GM21367 (cell line): ENCODE data around the gene KRTAP10-7.
"Not testable (repeated sequence)": the region's sequence is repeated elsewhere in the genome, so short reads cannot be mapped to it uniquely, and the experiment has no call there.

Experiments
- ATAC-seq: cut with Tn5 transposase; IDR thresholded peaks from one replicate; pipeline ENCODE4 v1.9.1; 2021; ENCODE audit not compliant: unreplicated experiment

KRTAP10-7 gene

DNA sequence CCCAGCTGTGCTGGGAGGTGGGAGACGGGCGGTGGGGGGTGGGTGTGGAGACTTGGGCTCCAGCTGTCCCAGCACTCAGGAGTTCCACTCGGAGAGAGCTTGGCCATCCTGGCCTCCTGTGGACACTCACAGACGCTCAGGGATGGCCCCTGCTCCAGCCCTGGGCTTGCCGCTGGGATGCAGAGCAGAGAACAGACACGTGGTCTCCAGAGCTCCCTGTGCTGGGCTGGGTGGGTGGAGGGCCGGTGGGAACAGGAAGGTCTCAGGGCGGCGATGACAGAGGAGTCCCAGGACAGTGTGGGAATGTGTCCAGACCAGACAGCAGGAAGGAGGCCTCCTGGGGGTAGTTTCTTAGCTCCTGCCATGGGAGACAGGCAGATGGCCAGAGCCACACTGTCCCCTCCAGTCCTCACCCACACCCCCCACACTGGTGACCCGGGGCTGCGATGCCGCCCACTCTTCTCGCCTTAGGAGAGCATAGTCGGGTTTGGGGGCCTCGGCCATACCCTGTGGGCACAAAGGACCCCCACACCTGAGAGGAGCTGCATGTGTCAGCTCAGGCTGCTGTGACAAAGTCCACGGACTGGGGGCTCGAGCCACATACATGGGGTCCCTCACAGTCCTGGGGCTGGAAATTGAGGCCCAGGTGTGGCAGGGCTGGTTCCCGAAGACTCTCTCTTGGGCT is 28.5 kb downstream of the KRTAP10-7 start:
- ATAC-seq, result no peak

DNA sequence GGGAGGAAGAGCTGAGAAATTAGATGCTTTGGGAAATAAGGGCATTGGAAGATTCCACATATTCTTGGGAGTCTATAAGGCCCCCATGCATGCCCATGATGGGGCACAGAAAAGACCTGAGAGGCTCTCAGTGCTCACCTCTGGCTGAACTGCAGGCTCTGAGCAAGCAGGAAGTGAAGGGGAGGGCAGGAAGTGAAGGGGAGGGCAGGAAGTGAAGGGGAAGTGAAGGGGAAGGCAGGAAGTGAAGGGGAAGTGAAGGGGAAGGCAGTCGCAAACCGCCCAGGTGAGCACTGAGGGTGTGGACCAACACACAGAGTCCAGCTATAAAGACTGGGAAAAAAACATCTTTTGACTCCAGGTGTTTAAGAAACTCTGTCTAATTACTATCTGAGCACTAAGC is 30.0 kb downstream of the KRTAP10-7 start:
- no peak for ATAC-seq

DNA sequence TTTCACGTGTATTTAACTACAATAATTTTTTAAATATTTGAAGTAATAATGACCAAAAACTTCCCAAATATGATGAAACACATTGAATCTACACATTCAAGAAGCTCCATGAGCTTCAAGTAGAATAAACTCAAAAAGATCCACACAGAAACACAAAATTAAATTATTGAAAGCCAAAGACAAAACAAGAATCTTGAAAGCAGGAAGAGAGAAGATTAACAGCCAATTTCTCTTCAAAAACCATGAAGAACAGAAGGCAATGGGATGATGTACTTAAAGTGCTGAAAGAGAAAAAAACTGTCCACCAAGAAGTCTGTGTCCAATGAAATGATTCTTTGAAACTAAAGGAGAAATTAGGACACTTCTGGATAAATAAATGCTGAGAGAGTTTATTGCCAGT is 31.7 kb downstream of the KRTAP10-7 start:
- no peak for ATAC-seq

DNA sequence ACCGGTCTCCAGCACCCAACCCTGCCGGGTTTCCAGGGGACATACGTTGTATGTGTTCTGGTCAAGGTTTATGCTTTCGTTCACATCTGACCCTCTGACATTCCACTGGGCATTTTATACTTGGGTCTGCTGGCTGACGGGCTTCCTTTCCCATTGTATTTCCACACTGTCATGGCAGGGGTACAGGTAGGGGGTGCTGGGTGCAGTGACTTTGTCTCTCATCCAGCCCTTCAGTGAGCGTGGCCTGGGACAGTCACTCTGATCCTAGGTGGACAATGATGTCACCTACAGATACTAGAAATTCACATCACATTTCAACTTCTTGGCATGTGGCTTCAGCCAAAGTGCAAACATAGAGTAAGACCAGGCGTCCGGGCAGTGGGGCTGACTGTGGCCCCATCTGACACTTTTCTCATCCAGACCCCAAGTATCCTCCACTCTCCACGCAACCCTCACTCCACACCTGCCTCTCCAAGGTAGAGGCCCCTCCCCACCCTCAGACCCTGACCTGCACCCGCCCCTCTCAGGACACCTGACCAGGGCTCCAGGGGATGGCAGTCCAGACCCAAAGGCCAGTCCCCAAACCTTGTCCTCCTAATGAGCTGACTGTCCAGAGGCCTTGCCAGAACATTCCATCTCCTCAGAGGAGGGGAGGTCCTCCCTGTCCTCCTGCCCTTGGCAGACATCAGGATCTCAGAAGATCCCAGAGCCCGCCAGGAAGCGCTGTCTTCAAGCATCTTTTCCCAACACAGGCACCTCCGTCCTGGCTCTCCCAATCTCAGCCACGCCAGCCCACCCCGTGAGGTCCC is 36.0 kb downstream of the KRTAP10-7 start:
- no peak for ATAC-seq

DNA sequence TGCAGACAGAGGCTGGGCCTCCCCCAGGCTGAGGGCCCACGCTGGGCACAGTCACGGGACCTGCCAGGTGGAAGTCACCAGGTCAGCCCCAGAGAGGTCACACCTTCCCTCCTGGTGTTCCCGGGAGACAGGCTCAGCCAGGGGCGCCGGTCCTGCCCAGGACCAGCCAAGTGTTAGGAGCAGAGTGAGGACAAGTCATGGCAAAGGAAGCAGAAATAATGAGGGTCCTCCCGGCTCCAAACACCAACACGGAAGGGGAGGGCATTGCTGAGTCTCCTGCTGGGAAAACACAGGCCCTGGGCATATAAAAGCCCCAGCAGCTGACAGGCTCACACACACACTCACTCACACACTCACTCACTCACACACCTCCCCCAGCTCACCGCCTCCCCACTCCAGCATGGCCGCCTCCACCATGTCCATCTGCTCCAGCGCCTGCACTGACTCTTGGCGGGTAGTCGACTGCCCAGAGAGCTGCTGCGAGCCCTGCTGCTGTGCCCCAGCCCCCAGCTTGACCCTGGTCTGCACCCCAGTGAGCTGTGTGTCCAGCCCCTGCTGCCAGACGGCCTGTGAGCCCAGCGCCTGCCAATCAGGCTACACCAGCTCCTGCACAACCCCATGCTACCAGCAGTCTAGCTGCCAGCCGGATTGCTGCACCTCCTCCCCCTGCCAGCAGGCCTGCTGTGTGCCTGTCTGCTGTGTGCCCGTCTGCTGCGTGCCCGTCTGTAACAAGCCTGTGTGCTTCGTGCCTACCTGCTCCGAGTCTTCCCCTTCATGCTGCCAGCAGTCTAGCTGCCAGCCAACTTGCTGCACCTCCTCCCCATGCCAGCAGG is 36.8 kb downstream of the KRTAP10-7 start, which contains the start of gene KRTAP10-10:
KRTAP10-10 (plus strand) TSS at position 339 of the 833 bp plus-strand sequence; CDS start at position 401, 62 bp downstream.
- ATAC-seq, result no peak

DNA sequence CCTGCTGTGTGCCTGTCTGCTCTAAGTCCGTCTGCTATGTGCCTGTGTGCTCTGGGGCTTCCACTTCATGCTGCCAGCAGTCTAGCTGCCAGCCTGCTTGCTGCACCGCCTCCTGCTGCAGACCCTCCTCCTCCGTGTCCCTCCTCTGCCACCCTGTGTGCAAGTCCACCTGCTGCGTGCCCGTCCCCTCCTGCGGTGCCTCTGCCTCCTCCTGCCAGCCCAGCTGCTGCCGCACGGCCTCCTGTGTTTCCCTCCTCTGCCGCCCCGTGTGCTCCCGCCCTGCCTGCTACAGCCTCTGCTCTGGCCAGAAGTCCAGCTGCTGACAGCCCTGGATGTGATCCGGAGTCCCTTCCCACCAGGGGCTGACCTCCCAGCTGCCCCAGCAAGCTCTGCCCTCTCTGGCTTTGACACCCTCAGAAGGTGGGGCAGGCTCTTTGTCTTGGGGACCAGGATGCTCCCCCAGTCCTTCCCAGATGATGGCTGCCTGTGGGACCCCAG is 37.5 kb downstream of the KRTAP10-7 start:
- not testable (repeated sequence) for ATAC-seq

DNA sequence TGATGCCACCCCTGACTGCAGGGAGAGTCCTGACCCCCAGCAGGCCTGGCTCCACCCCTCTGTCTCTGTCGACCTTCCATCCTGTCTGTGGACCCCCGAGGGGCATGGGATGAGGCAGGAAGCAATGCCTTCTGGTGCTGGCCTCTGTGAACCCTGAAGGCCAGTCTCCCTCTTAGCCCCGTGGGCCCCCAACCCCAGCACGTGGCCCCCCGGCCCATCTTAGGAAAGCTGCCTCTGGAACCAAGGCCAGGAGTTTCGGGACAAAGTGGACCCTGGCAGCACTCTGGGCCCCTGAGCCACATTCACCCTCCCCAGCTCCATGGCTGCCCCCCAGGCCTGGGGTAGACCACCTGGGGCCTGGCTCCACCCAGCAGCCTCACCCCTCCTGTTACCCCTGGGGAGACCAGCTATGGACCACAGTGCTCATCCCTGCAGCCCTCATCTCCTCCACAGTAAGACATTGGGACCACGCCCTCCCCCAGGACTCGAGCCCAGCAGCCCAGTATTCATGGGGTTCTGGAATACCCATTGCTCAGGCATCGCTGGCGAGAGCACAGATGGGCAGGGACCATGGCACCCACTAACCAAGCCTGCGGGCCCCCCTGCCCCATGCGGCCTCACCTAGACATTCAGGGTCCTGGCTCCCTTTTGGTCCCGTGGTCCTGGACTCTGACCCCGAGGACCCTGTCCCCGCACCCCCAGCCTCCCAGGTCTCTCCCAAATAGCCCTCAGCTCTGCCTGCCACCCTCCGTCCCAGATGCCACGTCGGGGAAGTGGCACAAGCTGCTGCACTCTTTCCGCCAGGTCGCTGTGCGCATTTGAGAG is 38.3 kb downstream of the KRTAP10-7 start:
- ATAC-seq, result not testable (repeated sequence)

DNA sequence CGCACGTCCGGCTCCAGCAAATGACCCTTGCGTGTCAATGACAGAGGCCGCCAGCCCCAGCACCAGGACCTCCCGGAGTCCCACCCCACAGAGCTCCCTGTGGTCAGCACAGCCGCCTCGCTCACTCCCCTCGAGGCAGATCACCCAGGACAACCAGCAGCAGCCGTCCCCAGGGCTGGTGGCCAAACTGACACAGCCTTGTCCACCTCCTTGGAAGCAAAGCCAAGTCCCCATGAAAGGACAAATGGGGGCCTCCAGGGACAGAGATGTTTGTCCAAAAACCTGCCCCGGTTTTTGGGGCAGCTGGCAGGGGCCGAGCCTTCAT is 38.9 kb downstream of the KRTAP10-7 start:
- ATAC-seq, result no peak

DNA sequence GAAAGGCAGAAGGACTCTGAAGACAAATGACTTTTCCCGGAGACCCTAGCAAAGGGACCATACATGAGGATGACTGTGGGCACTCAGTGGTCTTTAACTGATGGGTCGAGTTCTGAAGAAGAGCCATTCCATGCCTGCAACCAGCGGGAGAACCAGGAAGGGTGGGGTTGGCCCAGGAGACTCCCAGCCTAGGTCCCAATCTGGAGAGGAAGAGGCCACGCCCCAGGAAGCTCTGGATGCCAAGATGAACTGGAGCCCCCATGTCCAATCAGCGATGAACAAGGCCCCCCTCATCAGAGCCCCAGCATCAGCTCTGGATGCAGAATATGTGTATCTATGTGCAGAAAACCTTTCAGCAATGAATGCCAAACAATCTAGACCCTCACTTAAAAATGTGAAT is 40.4 kb downstream of the KRTAP10-7 start:
- ATAC-seq, result no peak

DNA sequence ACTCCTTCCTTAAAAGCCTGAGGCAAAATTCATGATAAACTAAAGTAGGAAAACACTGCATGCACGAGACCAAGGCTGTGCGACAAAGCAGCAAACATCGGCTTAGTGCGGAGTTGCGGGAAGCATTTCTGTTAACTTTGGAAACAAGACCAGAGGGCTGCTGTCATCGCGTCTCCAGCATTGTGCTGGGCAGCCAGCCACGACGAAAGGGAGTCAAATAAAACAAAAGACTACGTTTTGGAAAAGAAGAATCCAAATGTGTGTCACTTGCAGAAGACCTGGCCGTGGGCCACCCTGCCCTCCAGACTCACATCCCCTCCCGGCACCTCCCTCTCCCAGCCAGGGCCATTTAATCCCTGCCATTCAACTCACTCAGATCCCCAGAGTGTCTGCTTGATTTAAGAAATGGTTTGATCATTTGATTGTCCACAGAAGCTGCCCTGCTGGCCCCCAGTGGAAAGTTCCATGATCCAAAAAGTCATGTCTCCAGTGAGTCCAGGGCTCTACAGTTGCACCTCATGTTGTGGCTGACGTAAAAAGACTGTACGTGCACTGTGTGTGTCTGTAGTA is 43.4 kb downstream of the KRTAP10-7 start:
- ATAC-seq, result no peak

DNA sequence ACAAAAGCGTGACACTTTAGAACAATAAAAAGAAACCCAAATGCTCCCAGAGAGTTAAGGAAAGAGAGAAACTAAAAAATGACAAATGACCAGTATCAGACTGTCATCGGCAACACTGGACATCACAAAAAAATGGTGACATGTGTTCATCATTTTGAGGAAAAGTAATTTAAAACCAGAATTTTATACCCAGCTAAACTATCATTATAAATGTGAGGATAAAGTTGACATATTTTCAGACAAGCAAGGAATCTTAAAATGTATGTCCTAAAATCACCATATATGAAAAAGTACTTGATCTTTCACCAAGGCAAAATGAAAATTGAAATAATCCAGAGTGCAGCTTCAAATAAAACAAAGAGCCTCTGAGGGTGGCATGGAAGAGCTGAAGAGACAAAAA is 44.5 kb downstream of the KRTAP10-7 start:
- no peak for ATAC-seq

DNA sequence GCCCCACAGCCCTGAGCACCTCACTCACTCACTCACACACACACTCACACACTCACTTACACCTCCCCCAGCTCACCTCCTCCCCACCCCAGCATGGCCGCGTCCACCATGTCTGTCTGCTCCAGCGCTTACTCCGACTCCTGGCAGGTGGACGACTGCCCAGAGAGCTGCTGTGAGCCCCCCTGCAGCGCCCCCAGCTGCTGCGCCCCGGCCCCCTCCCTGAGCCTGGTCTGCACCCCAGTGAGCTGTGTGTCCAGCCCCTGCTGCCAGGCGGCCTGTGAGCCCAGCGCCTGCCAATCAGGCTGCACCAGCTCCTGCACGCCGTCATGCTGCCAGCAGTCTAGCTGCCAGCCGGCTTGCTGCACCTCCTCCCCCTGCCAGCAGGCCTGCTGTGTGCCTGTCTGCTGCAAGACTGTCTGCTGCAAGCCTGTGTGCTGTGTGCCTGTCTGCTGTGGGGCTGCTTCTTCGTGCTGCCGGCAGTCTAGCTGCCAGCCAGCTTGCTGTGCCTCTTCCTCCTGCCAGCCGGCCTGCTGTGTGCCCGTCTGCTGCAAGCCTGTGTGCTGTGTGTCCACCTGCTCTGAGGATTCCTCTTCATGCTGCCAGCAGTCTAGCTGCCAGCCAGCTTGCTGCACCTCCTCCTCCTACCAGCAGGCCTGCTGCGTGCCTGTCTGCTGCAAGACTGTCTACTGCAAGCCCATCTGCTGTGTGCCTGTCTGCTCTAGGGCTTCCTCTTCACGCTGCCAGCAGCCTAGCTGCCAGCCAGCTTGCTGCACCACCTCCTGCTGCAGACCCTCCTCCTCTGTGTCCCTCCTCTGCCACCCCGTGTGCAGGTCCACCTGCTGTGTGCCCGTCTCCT is 46.2 kb downstream of the KRTAP10-7 start, which contains the start of gene KRTAP10-11:
KRTAP10-11 (plus strand) TSS at position 49 of the 856 bp plus-strand sequence; CDS start at position 94, 45 bp downstream.
- not testable (repeated sequence) for ATAC-seq

DNA sequence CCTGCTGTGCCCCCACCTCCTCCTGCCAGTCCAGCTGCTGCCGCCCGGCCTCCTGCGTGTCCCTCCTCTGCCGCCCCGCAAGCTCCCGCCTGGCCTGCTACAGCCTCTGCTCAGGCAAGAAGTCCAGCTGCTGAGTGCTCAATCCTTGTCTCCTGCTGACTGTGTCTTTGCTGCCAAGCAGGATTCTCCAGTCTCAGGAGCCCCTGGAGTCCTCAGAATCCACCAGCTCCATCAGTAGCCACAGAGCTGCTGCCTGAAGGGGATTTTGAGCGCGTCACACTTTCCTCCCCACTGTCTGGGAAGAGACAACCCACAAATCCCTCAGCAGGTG is 46.8 kb downstream of the KRTAP10-7 start:
- ATAC-seq, result no peak

DNA sequence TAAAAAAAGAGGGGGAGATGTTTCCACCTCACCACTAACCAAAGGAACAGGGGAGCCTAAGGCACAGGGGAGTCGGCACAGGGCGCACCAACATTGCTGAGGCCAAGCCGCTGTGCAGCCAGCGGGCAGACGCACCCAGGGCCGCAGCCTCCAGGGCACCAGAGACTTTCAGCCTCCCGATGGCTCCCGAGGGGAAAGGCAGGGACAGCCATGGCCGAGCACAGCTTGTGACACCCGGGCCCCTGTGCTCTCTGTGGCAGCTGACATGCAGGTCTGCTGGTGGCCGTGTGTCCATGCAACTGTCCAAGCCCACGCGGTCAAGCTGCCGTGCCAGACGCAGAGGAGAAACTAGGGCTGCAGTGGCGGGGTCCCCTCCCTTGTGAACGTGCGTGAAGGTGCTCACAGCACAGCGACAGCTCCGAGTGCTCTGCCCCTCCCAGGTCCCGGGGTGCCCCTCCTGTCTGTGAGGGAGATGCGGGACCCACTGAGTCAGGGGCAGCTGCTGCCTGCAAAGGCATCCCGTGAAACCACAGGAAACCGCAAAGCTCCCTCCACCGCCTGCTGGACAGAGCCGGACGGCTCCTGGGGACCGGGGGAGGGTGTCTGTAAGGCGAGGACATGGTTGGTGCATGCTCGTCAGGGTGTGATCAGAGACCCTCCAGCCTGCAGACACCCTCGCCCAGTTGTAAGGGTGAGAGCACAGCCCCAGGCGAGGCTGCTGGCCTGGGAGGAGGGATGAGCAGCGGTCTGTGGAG is 48.3 kb downstream of the KRTAP10-7 start:
- no peak for ATAC-seq

DNA sequence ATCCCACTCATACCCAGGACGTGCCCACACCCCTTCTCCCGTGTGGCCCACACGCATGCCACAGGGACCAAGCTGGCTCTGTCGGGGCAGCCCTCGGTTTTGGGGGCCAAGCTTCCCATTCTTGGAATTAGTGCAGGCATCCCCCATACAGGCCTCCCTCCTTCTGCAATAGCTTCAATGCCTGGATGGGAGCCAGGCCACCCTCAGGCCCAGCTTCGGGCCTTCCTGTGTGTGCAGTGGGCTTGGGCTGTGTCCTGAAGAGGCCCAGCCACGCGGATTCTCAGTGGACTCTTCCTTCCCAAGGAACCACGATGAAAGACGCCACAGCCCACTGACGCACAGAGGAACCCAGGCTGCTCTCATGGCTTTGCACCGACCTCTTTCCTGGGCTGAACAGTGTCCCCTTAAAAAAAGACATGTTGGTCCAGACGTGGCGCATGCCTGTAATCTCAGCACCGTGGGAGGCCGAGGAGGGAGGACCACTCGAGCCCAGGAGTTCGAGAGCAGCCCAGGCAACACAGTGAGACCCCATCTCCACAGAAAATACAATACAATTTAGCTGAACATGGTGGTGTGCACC is 49.2 kb downstream of the KRTAP10-7 start:
- no peak for ATAC-seq

DNA sequence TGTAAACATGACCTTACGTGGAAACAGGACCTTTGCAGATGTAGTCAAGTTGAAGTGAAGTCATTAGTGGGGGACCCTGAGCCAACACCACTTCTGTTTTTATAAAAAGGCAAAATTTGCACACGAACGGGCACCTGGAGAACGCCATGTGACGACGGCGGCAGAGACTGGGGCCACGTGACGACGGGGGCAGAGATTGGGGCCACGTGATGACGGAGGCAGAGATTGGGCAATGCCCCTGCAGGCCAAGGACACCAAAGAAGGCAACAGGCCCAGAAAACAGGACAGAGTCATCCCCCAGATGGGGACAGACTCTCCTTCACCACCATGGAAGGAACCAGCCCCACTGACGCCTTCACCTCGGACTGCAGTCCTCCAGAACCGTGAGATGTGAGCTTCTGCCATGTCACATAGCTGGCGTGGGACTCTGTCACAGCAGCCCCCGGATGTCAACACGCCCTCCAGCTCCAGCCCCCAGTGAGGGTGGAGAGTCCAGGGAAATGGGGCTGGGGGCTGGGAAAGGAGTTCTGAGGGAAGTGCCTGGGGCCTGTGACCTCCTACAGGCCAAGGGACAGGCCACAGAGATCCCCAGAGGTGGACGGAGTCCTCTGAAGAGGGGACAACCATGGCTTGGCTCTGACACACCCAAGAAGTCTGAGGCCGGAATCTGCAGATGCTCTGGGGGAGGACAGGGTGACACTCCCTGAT is 50.0 kb downstream of the KRTAP10-7 start:
- no peak for ATAC-seq

DNA sequence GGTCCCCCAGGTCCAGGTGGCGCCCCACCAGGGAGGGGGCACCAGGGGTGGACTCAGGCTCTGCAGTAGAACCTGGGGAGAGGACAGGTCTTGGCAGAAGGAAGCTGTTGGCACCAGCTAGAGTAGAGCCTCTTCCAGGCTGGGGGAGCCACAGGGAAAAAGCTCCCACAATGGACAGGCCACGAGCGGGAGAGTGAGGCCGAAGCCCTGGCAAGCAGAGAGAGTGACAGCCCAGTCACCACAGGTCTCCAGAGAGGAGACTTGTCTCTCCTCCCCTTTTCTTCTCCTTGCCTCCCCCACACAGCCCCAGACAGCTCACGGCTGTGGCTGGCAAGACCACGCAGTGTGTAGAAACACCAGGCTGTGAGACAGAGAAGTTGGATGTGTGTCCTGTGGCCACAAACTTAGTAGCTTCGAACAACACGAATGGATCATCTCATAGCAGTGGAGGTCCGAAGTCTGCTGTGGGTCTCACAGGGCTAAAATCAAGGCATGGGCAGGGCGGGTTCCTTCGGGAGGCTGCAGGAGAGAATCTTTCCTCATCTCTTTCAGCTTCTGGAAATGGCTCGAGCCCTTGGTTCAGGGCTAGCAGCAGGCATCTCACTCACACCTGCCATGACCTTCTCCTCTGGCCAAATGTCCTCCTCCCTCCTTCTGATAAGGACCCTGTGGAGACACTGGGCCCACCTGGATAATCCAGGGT is 50.7 kb downstream of the KRTAP10-7 start:
- no peak for ATAC-seq
